ENCODE data around the gene GAREM1.

DNA sequence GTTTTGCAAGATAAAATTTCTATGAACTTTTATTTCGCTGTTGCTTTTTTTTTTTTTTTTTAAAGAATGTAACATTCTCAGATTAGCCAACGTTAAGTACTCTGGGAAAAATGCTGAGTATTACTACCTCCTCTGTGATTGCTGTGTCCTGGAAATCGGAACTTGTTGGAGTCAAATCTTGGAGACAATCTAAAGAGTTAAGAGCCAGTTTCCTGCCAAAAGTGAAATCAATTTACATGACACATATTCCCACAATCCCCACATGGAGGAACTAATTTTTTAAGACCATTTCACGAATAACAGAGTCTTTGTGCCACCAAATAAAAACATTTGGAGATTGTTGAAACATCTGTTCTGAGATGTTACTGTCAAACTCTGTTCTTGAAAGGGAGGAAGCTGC is 153.0 kb downstream of the GAREM1 start:
- TF ChIP-seq POLR2AphosphoS5 (IDR thresholded peaks at IDR 0.05; ENCODE audit: borderline replicate concordance, low read depth, low read length) (no peak), EZH2 (IDR thresholded peaks at IDR 0.05) (no peak), FOXP2 (optimal IDR thresholded peaks at IDR 0.05; ENCODE audit: control extremely low read depth, extremely low read length, insufficient read depth) (no peak)

All from SK-N-MC (cell line).